GM18511 (cell line): ENCODE measurements around the gene LKAAEAR1.
"Not testable (repeated sequence)": the region's sequence is repeated elsewhere in the genome, so short reads cannot be mapped to it uniquely, and the experiment has no call there.

Experiments
- ATAC-seq: cut with Tn5 transposase; IDR thresholded peaks from one replicate; pipeline ENCODE4 v1.9.1; 2021; ENCODE audit warnings: mild to moderate bottlenecking, moderate library complexity; ENCODE audit not compliant: unreplicated experiment

The LKAAEAR1 gene, protein sequence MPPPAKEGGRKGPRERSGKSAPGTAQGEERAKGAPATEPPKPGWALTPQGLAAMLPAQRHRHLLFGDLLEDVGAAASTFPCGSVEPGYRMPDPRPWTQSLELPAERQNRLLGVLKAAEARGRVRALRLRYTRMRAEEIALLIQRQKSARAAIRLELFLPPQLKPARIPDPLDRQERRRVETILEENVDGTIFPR

DNA sequence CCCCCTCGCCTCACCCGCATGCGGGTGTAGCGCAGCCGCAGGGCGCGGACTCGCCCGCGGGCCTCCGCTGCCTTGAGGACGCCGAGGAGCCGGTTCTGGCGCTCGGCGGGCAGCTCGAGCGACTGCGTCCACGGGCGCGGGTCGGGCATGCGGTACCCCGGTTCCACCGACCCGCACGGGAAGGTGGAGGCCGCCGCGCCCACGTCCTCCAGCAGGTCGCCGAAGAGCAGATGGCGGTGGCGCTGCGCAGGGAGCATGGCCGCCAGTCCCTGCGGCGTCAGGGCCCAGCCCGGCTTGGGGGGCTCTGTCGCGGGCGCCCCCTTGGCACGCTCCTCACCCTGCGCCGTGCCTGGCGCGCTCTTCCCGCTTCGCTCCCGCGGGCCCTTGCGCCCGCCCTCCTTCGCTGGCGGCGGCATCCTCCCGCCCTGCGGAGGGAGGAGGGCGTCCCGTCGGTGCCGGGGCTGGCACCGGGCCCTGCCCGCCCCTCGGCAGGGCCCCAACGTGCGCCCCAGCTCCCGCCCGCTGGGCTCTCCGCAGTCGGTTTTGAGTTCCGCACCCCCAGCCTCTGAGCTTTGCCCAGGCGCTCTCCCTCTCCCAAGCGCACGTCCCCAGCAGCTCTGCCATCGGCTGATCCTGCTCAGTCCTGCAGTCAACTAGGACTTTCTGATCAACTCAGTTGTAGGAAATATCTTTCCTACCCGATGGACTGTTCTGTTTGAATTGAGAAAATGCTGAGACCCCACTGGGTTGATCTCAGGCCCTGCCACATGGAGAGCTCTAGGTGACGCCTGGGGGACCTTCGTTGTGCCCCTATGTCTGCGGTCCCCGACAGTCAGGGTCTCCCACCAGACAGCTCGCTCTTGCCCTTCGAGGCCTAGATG is at the start of gene LKAAEAR1:
Gene LKAAEAR1 (minus strand): TSS at position 595 of the 881 bp plus-strand sequence. CDS start 179 bp downstream, at position 416.
- ATAC-seq = no peak

DNA sequence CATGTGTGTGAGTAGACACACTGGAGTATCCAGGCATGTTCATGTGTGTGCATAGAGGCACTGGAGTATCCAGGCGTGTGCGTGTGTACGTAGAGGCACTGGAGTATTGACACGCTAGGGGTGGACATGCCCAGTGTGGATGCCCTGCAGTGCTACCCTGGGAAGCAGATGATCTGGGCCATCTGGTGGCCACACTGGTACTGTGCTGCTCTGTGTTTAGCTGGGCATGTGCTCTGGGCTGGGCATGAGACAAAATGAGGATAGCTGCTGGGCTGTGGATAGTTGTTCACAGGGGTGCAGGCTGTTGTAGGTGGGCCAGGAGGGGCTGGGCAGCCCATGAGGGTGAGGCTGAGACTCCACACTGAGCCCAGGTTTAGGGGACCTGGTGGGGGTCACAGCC is 47.2 kb upstream of the LKAAEAR1 start:
- no peak for ATAC-seq

DNA sequence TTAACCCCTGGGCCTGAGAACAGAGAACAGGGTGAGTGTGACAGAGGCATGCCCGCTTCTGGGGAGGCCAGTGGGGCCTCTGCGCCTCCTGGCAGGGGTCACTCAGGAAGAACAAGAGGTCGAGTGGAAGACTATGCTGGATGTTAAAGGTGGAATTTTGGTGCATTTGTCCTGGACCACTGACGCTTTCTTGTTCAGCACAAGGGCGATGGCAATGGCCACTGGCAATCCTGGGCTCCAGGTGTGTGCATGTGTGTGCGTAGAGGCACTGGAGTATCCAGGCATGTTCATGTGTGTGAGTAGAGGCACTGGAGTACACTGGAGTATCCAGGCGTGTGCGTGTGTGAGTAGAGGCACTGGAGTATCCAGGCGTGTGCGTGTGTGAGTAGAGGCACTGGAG is 46.7 kb upstream of the LKAAEAR1 start:
- ATAC-seq = no peak

DNA sequence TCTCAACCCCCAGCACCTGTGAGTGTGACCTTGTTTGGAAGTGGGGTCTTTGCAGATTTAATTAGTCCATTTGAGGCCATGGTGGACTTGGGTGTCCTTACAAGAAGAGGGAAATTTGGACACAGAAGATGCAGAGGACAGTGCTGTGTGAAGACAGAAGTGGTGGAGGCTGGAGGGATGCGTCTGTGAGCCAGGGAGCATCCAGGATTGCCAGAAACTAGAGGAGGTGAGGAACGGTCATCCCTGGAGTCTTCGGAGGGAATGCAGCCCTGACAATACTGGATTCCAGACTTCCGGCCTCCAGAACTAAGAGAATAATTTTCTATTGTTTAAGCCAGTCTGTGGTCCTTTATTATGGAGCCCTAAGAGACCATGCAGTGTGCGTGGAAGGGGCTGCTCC is 46.1 kb upstream of the LKAAEAR1 start:
- ATAC-seq = no peak

DNA sequence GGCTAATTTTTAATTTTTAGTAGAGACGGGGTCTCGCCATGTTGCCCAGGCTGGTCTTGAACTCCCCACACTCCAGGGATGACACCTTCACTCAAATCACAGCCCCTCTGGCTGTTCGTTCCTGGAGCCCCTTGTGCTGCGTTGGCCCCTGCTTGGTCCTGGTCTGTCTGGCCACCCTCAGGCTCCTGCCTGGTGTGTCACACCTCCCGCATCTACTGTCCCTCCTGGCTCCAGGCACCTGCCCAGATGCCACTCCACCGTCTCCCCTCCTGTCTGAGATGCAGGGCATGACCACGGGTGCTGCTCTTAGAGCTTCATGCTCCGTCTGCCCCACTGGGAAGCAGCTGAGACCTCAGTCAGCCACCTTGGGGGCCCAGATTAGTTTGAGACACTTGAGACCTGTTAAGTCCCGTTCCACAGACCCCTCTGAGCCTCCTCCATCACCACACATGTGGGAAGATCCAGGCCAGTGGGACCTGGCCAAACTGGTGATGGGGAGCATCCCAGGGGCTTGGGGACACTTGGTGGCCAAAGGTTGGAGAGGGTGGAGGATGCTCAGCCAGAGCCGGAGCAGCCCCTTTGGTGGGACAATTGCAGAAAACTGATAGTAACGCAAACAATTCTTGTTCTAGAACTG is 45.1 kb upstream of the LKAAEAR1 start:
- ATAC-seq = no peak

DNA sequence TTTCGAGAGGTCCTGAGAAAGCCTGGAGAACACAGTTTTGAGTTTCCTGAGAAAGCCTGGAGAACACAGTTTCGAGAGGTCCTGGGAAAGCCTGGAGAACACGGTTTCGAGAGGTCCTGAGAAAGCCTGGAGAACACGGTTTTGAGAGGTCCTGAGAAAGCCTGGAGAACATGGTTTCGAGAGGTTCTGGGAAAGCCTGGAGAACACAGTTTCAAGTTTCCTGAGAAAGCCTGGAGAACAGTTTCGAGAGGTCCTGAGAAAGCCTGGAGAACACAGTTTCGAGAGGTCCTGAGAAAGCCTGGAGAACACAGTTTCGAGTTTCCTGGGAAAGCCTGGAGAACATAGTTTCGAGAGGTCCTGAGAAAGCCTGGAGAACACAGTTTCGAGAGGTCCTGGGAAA is 39.3 kb upstream of the LKAAEAR1 start:
- not testable (repeated sequence) for ATAC-seq

DNA sequence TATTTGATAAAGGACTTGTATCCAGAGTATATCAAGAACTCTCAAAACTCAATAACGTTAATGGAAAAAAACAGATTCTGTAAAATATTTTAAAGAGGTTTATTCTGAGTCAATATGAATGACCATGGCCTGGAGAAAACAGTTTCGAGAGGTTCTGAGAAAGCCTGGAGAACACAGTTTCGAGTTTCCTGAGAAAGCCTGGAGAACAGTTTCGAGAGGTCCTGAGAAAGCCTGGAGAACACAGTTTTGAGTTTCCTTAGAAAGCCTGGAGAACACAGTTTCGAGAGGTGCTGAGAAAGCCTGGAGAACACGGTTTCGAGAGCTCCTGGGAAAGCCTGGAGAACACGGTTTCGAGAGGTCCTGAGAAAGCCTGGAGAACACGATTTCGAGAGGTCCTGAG is 38.7 kb upstream of the LKAAEAR1 start:
- ATAC-seq = not testable (repeated sequence)

DNA sequence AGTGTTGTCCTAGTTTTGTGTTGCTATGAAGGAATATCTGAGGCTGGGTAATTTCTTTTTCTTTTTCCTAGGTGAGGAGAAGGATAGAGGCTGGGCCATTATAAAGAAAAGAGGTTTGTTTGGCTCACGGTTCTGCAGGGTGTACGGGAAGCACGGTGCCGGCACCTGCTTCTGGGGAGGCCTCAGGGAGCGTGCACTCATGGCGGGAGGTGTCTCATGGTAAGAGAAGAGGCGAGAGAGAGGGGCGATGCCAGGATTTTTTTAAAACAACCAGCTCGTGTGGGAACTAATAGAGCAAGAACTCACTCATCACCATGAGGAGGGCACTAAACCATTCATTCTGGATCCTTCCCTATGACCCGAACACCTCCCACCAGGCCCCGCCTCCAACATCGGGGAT is 37.4 kb upstream of the LKAAEAR1 start:
- ATAC-seq = no peak

DNA sequence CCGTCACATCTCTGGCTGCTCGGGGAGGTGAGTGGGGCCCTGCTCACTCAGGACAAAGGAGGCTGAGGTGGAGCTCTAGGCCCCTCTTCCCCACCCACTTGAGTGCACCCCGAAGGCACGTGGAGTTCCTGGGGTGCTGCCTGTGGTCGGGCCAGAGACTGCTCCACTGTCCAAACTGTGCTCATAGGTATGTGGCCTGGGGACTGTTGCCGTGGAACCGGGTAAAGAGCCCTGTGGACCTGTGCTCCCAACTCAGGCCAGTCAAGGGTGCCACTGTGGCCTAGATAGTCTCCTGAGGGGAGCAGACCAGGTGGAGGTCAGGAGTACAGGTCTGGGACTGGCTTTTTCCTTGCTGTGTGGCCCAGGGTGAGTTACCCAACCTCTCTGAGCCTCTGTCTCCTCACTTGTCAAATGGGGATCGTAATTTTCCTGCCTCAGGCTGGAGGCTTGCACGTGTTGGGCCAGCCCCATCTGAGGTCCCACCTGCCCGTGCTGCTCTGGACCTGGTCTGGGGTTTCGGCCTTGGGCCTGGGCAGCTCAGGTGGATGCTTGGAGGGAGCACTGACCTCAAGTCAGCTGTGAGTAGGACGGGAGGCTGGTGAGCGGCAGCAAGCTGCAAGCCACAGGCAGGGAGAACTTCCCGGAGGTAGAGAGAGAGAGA is 35.6 kb upstream of the LKAAEAR1 start:
- no peak for ATAC-seq

DNA sequence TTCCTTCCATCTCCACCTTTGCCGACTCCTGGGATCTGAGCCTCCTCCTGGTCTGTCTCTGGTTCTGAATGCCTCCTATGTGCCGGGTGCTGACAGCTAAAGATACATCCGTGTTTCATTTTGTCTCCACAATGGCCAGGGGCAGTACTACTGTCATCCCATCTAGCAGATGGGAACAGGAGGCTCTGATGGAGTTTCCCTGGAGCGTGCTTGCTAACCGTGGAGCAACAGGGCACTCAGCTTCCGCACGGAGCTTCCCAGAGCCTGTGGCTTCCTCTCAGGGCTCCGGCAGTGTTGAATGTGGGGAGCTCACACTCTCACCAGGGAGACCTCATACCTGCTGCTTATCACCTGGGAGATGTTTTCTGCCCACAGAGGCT is 35.1 kb upstream of the LKAAEAR1 start:
- ATAC-seq = no peak

DNA sequence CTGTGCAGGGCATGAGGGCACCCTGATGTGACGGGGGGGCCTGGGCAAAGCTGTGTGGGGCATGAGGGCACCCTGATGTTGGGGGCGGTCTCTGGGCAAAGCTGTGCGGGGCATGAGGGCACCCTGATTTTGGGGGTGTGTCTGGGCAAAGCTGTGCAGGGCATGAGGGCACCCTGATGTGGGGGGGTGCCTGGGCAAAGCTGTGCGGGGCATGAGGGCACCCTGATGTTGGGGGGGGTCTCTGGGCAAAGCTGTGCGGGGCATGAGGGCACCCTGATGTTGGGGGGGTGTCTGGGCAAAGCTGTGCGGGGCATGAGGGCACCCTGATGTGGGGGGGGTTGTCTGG is 33.2 kb upstream of the LKAAEAR1 start:
- ATAC-seq = not testable (repeated sequence)

DNA sequence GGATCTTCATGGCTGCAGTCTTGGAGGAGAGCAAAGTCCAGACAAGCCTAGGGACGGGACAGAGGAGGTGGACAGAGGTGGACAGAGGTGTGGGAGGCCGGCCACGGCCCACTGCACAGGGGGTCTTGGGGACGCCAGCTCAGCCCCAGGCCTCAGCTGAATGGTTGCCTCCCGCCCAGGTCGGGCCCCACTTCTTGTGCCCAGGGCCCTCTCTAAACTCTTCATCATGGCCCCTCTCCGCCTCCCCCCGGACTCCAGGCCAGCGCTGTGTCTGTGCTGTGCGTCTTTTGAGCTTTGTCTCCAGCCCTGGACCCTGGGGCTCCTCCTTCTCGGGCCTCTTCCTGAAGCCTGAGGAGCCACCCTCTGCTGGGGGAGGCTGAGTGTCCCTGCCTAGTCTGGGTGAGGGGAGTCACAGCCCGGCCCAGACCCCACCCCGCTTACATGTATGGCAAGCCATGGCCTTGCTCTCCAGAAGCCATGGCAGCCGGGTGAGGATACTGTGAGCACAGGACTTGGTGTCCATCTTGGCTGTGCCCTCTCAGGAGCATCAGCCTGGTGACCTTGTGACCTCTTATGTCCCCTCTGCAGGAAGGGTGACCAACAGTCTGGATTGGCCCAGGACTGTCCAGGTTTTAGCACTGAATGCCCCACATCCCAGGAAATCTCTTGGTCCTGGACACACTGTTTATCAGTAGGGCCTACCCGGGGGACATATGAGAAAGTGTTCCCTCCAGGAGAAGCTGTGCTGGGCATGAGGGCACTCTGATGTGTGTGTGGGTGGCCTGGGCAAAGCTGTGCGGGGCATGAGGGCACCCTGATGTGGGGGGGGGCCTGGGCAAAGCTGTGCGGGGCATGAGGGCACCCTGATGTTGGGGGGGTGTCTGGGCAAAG is 32.6 kb upstream of the LKAAEAR1 start:
- ATAC-seq = no peak

DNA sequence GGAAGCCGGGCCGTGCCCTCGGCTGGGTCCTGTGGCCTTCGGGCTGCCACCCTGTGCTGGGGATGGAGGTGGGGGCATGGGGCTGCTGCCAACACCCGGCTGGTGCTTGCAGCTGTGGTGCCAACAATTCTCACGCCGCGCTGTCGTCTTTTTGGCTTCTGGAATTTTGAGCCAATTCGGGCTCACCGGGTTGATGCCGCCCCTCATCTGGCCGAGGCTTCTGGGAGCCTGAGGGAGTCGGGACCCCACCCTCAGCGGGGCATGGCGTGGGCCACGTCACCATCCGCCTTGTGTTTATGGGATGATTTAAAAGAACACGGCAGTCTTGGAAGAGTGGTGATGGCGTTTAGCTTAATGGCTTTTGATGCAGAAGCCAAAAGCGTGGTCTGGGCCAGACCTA is 31.8 kb upstream of the LKAAEAR1 start:
- ATAC-seq = no peak

DNA sequence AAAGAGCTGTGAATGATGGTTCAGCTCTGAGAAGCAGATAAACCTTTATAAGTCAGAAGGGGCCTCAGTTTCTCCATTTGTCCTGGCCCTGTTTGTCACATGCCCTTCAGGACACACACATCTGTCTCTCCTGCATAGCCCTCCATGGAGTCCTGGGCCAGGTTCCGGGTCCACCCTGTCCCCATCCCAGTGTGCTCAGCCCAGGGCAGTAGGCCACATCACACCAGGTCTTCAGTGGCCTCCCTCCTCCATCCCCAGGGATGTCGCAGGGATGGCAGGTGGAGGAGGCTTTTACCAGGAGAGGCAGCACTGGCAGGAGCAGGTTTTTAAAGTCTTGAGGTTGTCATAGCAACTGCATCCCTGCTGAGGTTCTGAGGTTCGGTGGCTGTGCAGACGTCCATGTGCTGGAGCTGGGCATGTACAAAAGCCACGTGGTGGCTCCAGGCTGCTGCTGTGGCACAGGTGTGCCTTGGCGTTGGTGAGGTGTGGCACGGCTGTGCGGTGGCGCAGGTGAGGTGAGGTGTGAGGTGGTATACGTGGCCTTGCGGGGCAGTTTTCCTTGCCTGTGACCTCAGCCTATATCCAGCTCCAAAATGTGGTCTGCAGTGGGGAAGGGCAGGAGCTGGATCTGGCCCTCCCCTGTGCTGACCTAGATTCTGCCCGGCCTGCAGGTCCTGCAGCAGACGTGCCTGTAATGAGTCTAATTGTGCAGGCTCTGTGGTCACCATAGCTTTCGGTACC is 31.1 kb upstream of the LKAAEAR1 start:
- no peak for ATAC-seq

DNA sequence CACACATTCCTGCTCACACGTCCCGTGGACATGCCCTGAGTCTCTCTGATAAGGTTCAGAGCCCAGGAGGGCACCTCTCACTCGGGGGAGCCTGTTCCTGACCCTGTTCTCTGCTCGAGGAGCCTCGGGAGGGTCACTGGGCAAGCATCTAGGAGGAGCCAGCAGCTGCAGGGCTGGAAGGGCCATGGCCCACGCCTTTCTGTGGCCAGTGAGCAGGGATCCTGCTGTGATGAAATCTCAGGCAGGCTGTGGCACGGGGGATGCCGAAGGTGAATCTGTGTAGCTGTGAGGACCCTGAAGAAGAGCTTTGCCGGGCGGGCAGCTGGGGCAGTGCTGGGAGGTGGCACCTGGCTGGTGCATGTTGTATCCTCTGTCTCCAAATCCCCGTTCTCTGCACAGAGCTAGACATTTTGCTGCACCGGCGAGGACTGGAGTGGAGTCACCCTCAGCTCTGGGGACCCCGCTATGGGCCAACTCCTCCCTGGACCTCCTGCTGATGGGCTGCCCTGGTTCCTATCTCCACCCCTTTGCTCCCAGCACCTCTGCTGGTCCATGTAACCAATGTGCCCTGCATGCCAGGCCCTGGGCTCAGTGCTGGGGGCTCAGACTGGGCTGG is 30.3 kb upstream of the LKAAEAR1 start:
- no peak for ATAC-seq

DNA sequence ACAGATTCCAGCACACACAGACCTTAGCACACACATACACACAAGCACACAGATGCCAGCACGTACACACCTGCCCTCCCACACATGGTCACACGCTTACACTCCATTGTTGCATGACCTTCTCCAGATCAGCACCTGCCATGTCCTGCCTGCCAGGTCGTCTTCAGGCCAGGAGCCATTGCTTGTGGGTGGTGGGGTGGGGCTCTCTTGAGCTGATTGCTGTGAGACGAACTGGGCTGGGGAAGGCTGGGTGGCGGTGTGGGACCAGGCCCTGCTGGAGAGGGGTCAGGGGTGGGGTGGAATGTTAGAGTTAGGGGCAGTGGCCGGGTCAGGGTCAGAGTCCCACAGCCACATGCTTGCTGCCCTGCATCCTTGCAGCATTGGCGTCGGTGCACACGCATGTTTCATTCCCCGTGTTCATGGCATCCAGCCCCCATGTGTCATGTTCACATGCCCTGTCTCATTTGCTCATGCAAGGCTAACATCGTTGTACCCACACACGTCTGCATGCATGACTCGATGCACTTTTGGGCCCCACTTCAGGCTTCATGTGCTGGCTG is 29.7 kb upstream of the LKAAEAR1 start:
- no peak for ATAC-seq

DNA sequence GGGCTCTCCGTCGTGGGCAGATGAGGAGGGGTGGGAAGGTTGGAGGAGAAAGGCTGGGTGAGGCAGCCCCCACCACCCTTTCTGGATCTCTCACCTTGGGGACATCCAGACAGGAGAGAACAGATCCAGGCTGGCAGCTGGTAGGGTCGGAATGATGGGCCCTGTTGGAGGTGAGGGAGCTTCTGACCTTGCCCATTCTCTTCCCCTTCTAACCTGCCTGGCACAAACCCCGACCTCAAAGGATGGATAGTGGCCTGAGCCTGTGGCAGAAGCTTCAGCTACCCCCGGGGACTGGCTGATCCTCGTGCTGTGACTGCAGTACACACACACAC is 29.2 kb upstream of the LKAAEAR1 start:
- ATAC-seq = no peak

DNA sequence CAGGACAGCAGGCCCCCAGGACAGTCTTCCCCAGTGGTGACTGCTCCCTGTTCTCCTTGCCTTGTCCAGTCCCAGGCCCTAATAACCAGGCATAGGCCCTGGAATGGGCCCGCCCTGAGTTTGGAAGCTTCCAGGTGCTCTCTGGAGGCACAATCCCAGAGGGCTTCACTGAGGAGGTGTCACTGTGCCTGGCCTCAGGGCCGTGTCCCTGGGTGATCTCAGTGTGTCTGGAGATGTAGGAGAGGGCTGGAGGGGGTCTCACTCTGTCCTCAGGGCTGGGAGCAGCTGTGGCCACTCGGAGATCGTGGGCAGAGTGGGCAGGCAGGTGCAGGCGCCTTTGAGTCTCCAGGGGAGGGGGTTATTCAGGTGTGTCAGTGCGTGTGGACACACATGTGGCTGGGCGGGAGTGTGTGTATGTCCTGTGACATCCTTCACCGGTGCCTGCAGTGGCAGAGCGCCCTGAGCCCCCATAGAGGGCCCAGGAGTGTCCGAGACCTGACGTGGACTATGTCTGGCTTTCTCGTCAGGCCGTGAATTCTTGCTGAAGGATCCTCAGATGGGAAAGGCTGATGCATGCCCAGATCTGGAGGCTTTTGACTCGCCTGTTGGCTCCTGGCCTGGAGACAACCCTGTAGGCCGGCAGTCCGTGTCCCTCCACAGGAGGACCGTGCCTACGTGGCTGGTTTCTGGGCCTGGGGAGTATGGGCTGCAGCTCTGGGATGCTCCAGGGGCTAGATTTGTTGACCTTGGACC is 28.7 kb upstream of the LKAAEAR1 start:
- ATAC-seq = no peak
